Karpas-422 (cell line): ENCODE measurements around the gene KRT3. TPM values are rescaled to one million over a fixed set of nuclear protein-coding genes. Genes with fewer than 3 reads are reported as not detected.

Experiments used
- DNase-seq: peaks from one replicate; pipeline ENCODE4 v3.0.0-alpha.2; 2015
- H2AFZ ChIP-seq: fragments of 200-600 bp; sonication (generic); 2 replicates; pipeline ENCODE4 v1.6.1; 2014; ENCODE audit warnings: antibody characterized with exemption, low read length, mixed read lengths
- H3K27ac ChIP-seq: fragments of 200-600 bp; sonication (generic); 2 replicates; pipeline ENCODE4 v1.5.1; 2014; ENCODE audit warnings: mild to moderate bottlenecking, low read length, moderate library complexity
- H3K27me3 ChIP-seq: fragments of 200-600 bp; sonication (generic); 2 replicates; pipeline ENCODE4 v1.6.1; 2014; ENCODE audit warnings: low read length, mixed read lengths
- H3K36me3 ChIP-seq: fragments of 200-600 bp; sonication (generic); 2 replicates; pipeline ENCODE4 v1.6.1; 2014; ENCODE audit warnings: low read length, mixed read lengths; ENCODE audit not compliant: insufficient read depth
- H3K4me1 ChIP-seq: fragments of 200-600 bp; sonication (generic); 2 replicates; pipeline ENCODE4 v1.6.1; 2014; ENCODE audit warnings: mild to moderate bottlenecking, low read length, mixed read lengths
- H3K4me2 ChIP-seq: fragments of 200-600 bp; sonication (generic); 2 replicates; pipeline ENCODE4 v1.6.1; 2014; ENCODE audit warnings: low read length, low read depth, mild to moderate bottlenecking; ENCODE audit not compliant: poor library complexity, severe bottlenecking
- H3K4me3 ChIP-seq: fragments of 200-600 bp; sonication (generic); 2 replicates; pipeline ENCODE4 v1.5.1; 2014; ENCODE audit warnings: mild to moderate bottlenecking, antibody characterized with exemption, low read length, mixed read lengths
- H3K79me2 ChIP-seq: fragments of 200-600 bp; sonication (generic); 2 replicates; pipeline ENCODE4 v1.6.1; 2014; ENCODE audit warnings: mild to moderate bottlenecking, low read length, mixed read lengths
- H3K9ac ChIP-seq: fragments of 200-600 bp; sonication (generic); 2 replicates; pipeline ENCODE4 v1.6.0; 2014; ENCODE audit warnings: low read length
- H3K9me2 ChIP-seq: fragments of 200-600 bp; sonication (generic), shearing (Covaris generic); replicated peaks from 2 replicates; pipeline ENCODE4 v1.6.0; 2014; ENCODE audit warnings: mild to moderate bottlenecking, low read length, moderate library complexity; ENCODE audit not compliant: insufficient read depth
- H3K9me3 ChIP-seq: fragments of 300-700, 200-600 bp; sonication (generic); 2 replicates; pipeline ENCODE4 v1.6.1; 2014; ENCODE audit warnings: low read length, mixed read lengths
- H4K20me1 ChIP-seq: fragments of 200-600 bp; sonication (generic); 2 replicates; pipeline ENCODE4 v1.6.1; 2014; ENCODE audit warnings: mild to moderate bottlenecking, antibody characterized with exemption, low read length, low read depth; ENCODE audit not compliant: insufficient read depth
- total RNA-seq: library from RNA; depleted of rRNA; stranded (reverse); fragments of >200 nt; shearing (Covaris generic); gene quantifications from 2 replicates; pipeline ENCODE4 v1.2.3, GENCODE V29; 2014; ENCODE audit warnings: low replicate concordance

KRT3 gene
- total RNA-seq, 1 experiment from 2014 or later: not detected

DNA sequence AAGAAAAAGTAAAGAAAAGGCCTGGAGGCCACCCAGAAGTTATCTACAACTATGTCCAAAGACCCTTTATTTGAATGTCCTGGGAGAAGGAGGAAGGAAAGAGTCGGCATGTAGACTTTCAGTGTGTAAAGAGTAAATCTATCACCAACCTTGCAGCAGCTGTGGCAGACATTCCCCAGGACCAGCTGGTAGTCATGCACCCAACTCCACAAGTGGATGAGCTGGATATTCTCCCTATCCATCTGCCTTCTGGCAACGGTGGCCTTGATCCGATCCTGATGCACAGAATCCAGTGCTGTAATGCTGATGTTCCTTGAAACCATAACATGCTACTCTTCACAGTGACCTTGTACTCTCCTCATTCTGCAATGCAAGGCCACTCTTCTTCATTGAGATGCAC lies 46.1 kb downstream of the KRT3 start:
- H3K36me3 ChIP-seq: no peaks in the 10 kb centered on the region
- H3K9me2 ChIP-seq: no peaks in the 10 kb centered on the region
- no peaks in the 10 kb centered on the region for H3K79me2 ChIP-seq
- H3K27ac ChIP-seq: no peak overlapping the region
- H3K4me2 ChIP-seq: no peak overlapping the region
- DNase-seq: no peak
- no peak overlapping the region for H2AFZ ChIP-seq
- H3K4me3 ChIP-seq: no peak overlapping the region
- no peaks in the 10 kb centered on the region; the same call in 1 of the 2 replicates for H3K27me3 ChIP-seq
- H3K4me1 ChIP-seq: no peaks in the 10 kb centered on the region
- H3K9me3 ChIP-seq: no peaks in the 10 kb centered on the region
- H3K9ac ChIP-seq: no peak overlapping the region
- no peaks in the 10 kb centered on the region for H4K20me1 ChIP-seq

DNA sequence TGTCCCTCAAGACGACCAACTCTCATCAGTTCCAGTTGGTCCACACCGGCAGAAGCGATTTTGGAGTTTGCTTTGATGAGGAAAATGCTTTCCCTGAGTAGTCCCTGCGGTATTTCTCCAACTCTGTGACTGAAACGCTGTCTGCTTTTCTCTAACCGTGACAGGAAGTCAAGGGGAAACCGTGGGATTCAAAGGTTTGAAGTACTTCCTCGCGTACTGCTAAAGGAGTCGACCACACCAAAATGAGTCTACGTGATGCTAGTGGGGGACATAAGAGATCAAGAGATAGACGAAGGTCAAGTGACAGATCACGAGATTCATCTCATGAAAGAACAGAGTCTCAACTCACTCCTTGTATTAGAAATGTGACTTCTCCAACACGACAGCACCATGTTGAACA lies 47.3 kb downstream of the KRT3 start:
- DNase-seq: no peak
- Histone ChIP-seq H3K27ac (no peak overlapping the region), H3K79me2 (no peaks in the 10 kb centered on the region), H2AFZ (no peak overlapping the region), H3K36me3 (no peaks in the 10 kb centered on the region), H3K4me1 (no peaks in the 10 kb centered on the region), H3K9ac (no peak overlapping the region), H4K20me1 (no peaks in the 10 kb centered on the region), H3K9me2 (no peaks in the 10 kb centered on the region), H3K4me2 (no peak overlapping the region), H3K4me3 (no peak overlapping the region), H3K9me3 (no peaks in the 10 kb centered on the region), H3K27me3 (no peaks in the 10 kb centered on the region; the same call in 1 of the 2 replicates)

DNA sequence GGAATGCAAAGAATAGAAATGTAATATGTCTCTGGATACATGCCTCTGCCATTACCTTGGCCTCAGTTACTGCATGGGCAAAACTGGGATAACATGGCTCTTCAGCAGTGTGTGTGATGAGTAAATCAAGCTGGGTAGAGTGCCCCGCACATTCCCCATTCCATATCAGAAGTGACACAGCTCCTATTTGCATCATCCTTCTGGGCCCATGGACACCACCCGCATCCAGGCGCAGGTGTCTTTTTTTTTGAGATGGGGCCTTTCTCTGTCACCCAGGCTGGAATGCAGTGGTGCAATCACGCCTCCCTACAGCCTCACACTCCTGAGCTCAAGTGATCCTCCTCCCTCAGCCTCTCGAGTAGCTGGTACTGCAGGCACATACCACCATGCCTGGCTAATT lies 50.4 kb downstream of the KRT3 start:
- Histone ChIP-seq H3K9ac (no peak overlapping the region), H3K9me3 (no peaks in the 10 kb centered on the region), H3K9me2 (no peaks in the 10 kb centered on the region), H3K4me1 (peaks cover 13% of the 10 kb centered on the region), H3K4me2 (no peak overlapping the region), H3K27me3 (no peaks in the 10 kb centered on the region; the same call in 1 of the 2 replicates), H3K79me2 (no peaks in the 10 kb centered on the region), H3K4me3 (no peak overlapping the region), H3K36me3 (no peaks in the 10 kb centered on the region), H4K20me1 (peaks cover 3% of the 10 kb centered on the region; the same call in 1 of the 2 replicates), H3K27ac (no peak overlapping the region), H2AFZ (no peak overlapping the region)
- DNase-seq: no peak

DNA sequence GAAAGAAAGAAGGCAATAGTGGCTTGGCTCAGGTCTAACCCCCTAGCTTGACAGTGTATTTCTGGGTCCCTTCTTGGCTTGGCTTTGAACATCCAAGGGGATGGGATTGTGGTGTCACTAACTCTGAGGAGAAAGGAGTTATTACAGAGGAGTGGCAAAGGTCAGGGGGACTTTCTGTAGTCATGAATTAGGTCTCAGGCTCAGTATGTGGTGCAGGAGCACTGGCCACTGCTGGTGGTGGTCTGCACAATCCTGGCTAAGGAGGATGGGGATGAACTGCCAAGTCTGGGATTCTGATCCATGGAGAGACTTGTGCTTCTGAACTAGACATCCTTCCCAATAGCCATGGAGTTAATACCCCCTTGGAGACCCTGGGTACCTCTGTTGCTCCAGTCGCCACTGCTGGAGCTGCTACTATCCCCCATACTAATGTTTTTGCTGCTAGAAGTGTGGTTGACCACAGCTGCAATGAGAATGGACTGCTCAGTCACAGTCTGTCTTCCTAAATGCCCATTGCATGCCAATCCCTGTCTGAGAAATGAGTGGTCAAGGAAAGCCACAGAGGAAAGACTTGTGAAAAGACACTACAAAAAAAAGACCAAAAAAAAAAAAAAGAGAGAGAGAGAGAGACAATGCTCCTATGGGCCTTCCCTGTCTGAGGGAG lies 51.3 kb downstream of the KRT3 start:
- Histone ChIP-seq H3K9ac (no peak overlapping the region), H3K4me2 (no peak overlapping the region), H3K4me3 (no peak overlapping the region), H3K27me3 (no peaks in the 10 kb centered on the region; the same call in 1 of the 2 replicates), H3K79me2 (no peaks in the 10 kb centered on the region), H3K36me3 (no peaks in the 10 kb centered on the region), H2AFZ (no peak overlapping the region), H4K20me1 (peaks cover 8% of the 10 kb centered on the region; the same call in 1 of the 2 replicates), H3K4me1 (peaks cover 23% of the 10 kb centered on the region), H3K9me3 (no peaks in the 10 kb centered on the region), H3K9me2 (no peaks in the 10 kb centered on the region), H3K27ac (no peak overlapping the region)
- DNase-seq: no peak

DNA sequence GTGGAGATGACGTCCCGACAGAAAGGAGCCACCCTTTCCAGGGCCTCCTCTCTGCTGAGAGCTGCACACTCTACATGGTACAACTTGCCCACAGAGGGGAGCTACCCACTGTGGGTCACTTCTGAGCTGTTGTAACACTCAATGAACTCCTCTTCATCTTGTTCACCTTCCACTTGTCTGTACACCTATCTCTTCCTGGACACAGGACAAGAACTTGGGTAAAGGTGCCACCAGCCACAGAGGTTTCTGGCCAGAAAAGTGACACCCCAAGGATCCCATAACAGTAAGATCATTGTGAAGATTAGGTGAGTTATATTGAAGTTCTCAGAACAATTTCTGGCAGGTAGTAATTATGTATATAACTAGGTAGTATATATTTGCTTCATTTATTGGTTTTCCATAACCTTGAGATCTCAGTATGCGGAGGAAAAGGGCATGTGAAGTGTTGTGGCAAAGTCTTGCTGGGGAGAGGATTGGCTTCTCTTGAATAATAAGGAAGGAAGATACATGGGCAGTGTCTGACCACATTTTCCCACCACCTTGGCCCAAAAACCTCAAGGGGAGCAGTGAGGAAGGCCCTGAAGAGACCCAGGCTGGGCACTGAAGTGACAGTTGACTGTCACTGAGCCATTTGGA lies 53.0 kb downstream of the KRT3 start:
- no peak overlapping the region for H3K9ac ChIP-seq
- DNase-seq: no peak
- no peaks in the 10 kb centered on the region for H3K36me3 ChIP-seq
- no peak overlapping the region for H3K27ac ChIP-seq
- H3K9me2 ChIP-seq: no peaks in the 10 kb centered on the region
- H3K79me2 ChIP-seq: no peaks in the 10 kb centered on the region
- H3K27me3 ChIP-seq: no peaks in the 10 kb centered on the region
- no peaks in the 10 kb centered on the region for H3K9me3 ChIP-seq
- no peak overlapping the region for H3K4me3 ChIP-seq
- no peak overlapping the region for H3K4me2 ChIP-seq
- H3K4me1 ChIP-seq: peaks cover 37% of the 10 kb centered on the region
- H2AFZ ChIP-seq: no peak overlapping the region
- H4K20me1 ChIP-seq: peaks cover 8% of the 10 kb centered on the region; the same call in 1 of the 2 replicates

DNA sequence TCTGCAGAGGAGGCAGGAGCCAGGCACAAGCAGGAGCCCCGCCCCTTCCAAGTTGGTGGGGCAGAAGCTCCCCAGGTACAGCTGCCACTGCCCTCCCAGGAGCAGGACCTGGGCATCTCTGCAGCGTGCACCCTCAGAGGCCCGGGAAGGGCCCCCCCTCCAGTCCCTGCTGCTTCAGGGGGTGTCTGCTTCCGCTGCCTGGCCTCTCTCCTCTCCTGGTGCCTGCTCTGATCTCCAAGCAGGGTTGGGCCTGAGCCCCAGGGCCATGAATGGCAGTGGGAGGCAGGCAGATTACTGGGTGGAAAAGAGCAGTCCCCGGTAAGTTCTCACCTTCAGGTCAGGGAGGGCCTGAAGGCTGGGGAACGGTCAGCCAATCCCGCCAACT lies 53.7 kb downstream of the KRT3 start:
- Histone ChIP-seq H3K9me2 (no peaks in the 10 kb centered on the region), H3K27ac (no peak overlapping the region), H3K4me3 (no peak overlapping the region), H3K9me3 (no peaks in the 10 kb centered on the region), H3K4me1 (peaks cover 37% of the 10 kb centered on the region), H3K36me3 (no peaks in the 10 kb centered on the region), H4K20me1 (peaks cover 8% of the 10 kb centered on the region; the same call in 1 of the 2 replicates), H2AFZ (no peak overlapping the region), H3K9ac (no peak overlapping the region), H3K79me2 (no peaks in the 10 kb centered on the region), H3K27me3 (no peaks in the 10 kb centered on the region), H3K4me2 (no peak overlapping the region)
- DNase-seq: no peak

DNA sequence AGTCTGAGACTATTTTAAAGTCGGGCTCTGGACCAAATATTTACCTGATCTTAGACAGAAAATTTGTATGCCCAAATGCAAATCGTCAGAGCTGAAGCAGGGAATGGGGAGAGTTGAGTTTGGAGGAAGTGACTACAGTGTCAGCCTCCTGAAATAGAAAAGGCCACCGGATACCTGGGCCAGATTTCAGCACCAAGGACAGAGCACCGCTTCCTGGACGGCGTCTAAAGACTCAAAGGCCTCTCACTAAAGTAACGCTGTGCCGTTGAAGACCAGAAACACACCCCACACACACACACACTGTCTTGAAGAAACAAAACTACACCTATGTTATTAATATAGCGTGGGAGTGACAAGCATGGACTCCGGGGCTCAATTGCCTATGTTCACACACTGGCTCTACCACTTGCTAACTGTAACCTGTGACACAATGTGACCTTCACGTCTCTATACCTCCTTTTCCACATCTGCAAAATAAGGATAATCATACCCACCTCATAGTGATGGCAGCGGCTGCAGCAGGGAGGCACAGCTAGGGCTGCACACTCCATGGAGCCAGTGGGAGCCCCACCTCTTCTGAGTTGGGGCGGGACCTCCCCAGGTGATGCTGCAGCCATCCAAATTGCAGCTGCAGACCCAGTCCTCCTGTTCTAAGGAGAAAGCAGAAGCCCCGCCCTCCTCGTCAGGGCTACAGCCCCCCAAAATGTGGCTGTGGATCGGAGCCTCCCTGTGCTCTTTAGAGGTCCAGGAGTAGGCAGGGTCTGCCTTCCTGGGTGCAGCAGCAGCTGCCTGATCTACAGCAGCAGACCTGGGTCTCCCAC lies 54.3 kb downstream of the KRT3 start:
- H3K27me3 ChIP-seq: no peaks in the 10 kb centered on the region
- no peak overlapping the region for H3K27ac ChIP-seq
- H3K9me3 ChIP-seq: no peaks in the 10 kb centered on the region
- H3K9ac ChIP-seq: no peak overlapping the region
- peaks cover 8% of the 10 kb centered on the region; the same call in 1 of the 2 replicates for H4K20me1 ChIP-seq
- no peaks in the 10 kb centered on the region for H3K79me2 ChIP-seq
- H3K9me2 ChIP-seq: no peaks in the 10 kb centered on the region
- no peak overlapping the region for H2AFZ ChIP-seq
- H3K4me1 ChIP-seq: peaks cover 41% of the 10 kb centered on the region
- H3K36me3 ChIP-seq: no peaks in the 10 kb centered on the region
- peak overlapping the region; percentile 46 for H3K4me2 ChIP-seq
- no peak overlapping the region for H3K4me3 ChIP-seq
- DNase-seq: peak; percentile 91

DNA sequence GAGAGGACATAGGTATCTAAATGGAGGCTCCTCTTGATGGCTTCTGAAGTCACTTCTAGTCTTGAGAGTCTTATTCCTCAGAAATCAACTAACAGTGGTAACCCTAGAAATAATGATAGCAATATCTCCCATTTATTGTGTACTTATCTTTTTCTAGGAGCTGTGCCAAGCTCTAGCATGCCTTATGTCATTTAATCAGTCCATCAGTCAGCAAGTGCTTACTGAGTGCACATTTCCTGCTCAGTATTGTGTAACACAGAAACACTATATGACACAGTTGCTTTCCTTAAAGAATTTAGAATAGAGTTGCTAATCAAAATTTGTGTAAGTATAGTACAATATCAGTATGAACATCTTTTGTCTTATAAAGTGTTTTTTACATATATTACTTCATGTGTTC lies 55.3 kb downstream of the KRT3 start:
- Histone ChIP-seq H3K27me3 (no peaks in the 10 kb centered on the region), H2AFZ (no peak overlapping the region), H3K4me1 (peaks cover 49% of the 10 kb centered on the region), H3K4me3 (peak overlapping the region; percentile 8; the same call in 1 of the 2 replicates), H3K79me2 (no peaks in the 10 kb centered on the region), H3K36me3 (no peaks in the 10 kb centered on the region), H3K27ac (0 out of 2 replicates have a peak overlapping the region, but pooled peaks have one; percentile 2), H3K9ac (no peak overlapping the region), H3K9me2 (no peaks in the 10 kb centered on the region), H3K4me2 (peak overlapping the region; percentile 46), H4K20me1 (peaks cover 8% of the 10 kb centered on the region; the same call in 1 of the 2 replicates), H3K9me3 (no peaks in the 10 kb centered on the region)
- DNase-seq: no peak
